H9 (cell line): ENCODE data around the gene IFT122. TPM values are rescaled to one million over a fixed set of nuclear protein-coding genes. Genes with fewer than 3 reads are reported as not detected.

Experiments
- DNase-seq: peaks from one replicate; pipeline ENCODE4 v3.0.0-alpha.2; 2017
- H2AFZ ChIP-seq: one replicate; pipeline ENCODE4 v1.6.1; 2013; ENCODE audit warnings: mild to moderate bottlenecking, low read length, control low read depth, moderate library complexity
- H2AK5ac ChIP-seq: 2 replicates; pipeline ENCODE4 v1.6.1; 2013; ENCODE audit warnings: low read length, control low read depth, mixed read lengths; ENCODE audit not compliant: insufficient read length
- H2BK120ac ChIP-seq: one replicate; pipeline ENCODE4 v1.6.1; 2013; ENCODE audit warnings: low read depth, mild to moderate bottlenecking, low read length, control low read depth, inconsistent platforms; ENCODE audit not compliant: poor library complexity, severe bottlenecking
- H2BK12ac ChIP-seq: 2 replicates; pipeline ENCODE4 v1.6.1; 2013; ENCODE audit warnings: low read length, control low read depth, mixed read lengths, low read depth; ENCODE audit not compliant: insufficient read length
- H2BK15ac ChIP-seq: 2 replicates; pipeline ENCODE4 v1.6.1; 2013; ENCODE audit warnings: low read depth, low read length, control low read depth
- H2BK20ac ChIP-seq: one replicate; pipeline ENCODE4 v1.6.1; 2013; ENCODE audit warnings: low read depth, mild to moderate bottlenecking, low read length, control low read depth, inconsistent platforms; ENCODE audit not compliant: poor library complexity, severe bottlenecking
- H2BK5ac ChIP-seq: 2 replicates; pipeline ENCODE4 v1.6.1; 2013; ENCODE audit warnings: low read length, control low read depth, mixed read lengths; ENCODE audit not compliant: insufficient read length
- H3K14ac ChIP-seq: 2 replicates; pipeline ENCODE4 v1.6.1; 2013; ENCODE audit warnings: low read length, control low read depth; ENCODE audit not compliant: insufficient read depth
- H3K18ac ChIP-seq: 2 replicates; pipeline ENCODE4 v1.6.1; 2013; ENCODE audit warnings: low read depth, mild to moderate bottlenecking, mixed read lengths, low read length, control low read depth; ENCODE audit not compliant: insufficient read length
- H3K23ac ChIP-seq: 2 replicates; pipeline ENCODE4 v1.6.1; 2013; ENCODE audit warnings: low read length, control low read depth, mixed read lengths, low read depth; ENCODE audit not compliant: insufficient read length
- H3K23me2 ChIP-seq: 2 replicates; pipeline ENCODE4 v1.6.1; 2013; ENCODE audit warnings: low read depth, mild to moderate bottlenecking, mixed read lengths, low read length, control low read depth; ENCODE audit not compliant: insufficient read length, poor library complexity, severe bottlenecking
- H3K27ac ChIP-seq: 2 replicates; pipeline ENCODE4 v1.5.1; 2013; ENCODE audit warnings: low read length, control low read depth, mixed read lengths, low read depth; ENCODE audit not compliant: insufficient read length
- H3K27me3 ChIP-seq: 2 replicates; pipeline ENCODE4 v1.6.1; 2013; ENCODE audit warnings: low read length, control low read depth, inconsistent platforms; ENCODE audit not compliant: insufficient read depth
- H3K4ac ChIP-seq: 2 replicates; pipeline ENCODE4 v1.6.1; 2013; ENCODE audit warnings: low read depth, mild to moderate bottlenecking, control low read depth, inconsistent platforms, low read length, moderate library complexity
- H3K4me1 ChIP-seq: 2 replicates; pipeline ENCODE4 v1.6.1; 2013; ENCODE audit warnings: low read length, control low read depth, inconsistent platforms; ENCODE audit not compliant: insufficient read depth
- H3K4me2 ChIP-seq: 2 replicates; pipeline ENCODE4 v1.6.1; 2013; ENCODE audit warnings: low read length, control low read depth, mixed read lengths; ENCODE audit not compliant: insufficient read length, insufficient read depth
- H3K56ac ChIP-seq: 2 replicates; pipeline ENCODE4 v1.6.1; 2013; ENCODE audit warnings: low read depth, mild to moderate bottlenecking, mixed read lengths, low read length, control low read depth; ENCODE audit not compliant: insufficient read length
- H3K79me1 ChIP-seq: 2 replicates; pipeline ENCODE4 v1.6.1; 2013; ENCODE audit warnings: low read depth, mild to moderate bottlenecking, moderate library complexity, low read length, control low read depth, inconsistent platforms; ENCODE audit not compliant: insufficient read depth, poor library complexity, severe bottlenecking
- H3K79me2 ChIP-seq: 2 replicates; pipeline ENCODE4 v1.6.1; 2013; ENCODE audit warnings: low read length, control low read depth, inconsistent platforms; ENCODE audit not compliant: insufficient read depth
- H3K9ac ChIP-seq: 2 replicates; pipeline ENCODE4 v1.6.1; 2013; ENCODE audit warnings: low read length, control low read depth, mixed read lengths; ENCODE audit not compliant: insufficient read length; ENCODE audit errors: extremely low read depth
- H3K9me3 ChIP-seq: one replicate; pipeline ENCODE4 v1.6.1; 2013; ENCODE audit warnings: low read depth, low read length, inconsistent platforms; ENCODE audit not compliant: control insufficient read depth
- H3T11ph ChIP-seq: one replicate; pipeline ENCODE4 v1.6.1; 2013; ENCODE audit warnings: mild to moderate bottlenecking, low read length, control low read depth, inconsistent platforms
- H4K20me1 ChIP-seq: one replicate; pipeline ENCODE4 v1.6.1; 2013; ENCODE audit not compliant: control insufficient read depth, insufficient read length, insufficient read depth
- H4K5ac ChIP-seq: 2 replicates; pipeline ENCODE4 v1.6.1; 2013; ENCODE audit warnings: low read depth, mild to moderate bottlenecking, mixed read lengths, low read length, control low read depth; ENCODE audit not compliant: insufficient read length
- H4K8ac ChIP-seq: replicated peaks from 2 replicates; pipeline ENCODE4 v1.6.1; 2013; ENCODE audit warnings: low read length, control low read depth, mixed read lengths, low read depth; ENCODE audit not compliant: insufficient read length
- H4K91ac ChIP-seq: 2 replicates; pipeline ENCODE4 v1.6.1; 2013; ENCODE audit warnings: low read depth, mild to moderate bottlenecking, moderate library complexity, mixed read lengths, low read length, control low read depth; ENCODE audit not compliant: insufficient read length
- H3K27ac Mint-ChIP-seq, 3 experiments: 2 replicates in 2 of 3; 3 replicates in 1 of 3; pipeline ENCODE4 v1.8.0; 2020 to 2021; ENCODE audit warnings: mixed read lengths in 3 of 3, mild to moderate bottlenecking in 1 of 3, moderate library complexity in 1 of 3
- H3K27me3 Mint-ChIP-seq: 2 replicates; pipeline ENCODE4 v1.8.0; 2021; ENCODE audit warnings: low read depth, mild to moderate bottlenecking, moderate library complexity, mixed read lengths
- H3K36me3 Mint-ChIP-seq, 3 experiments: 2 replicates in 2 of 3; 3 replicates in 1 of 3; pipeline ENCODE4 v1.8.0; 2020 to 2021; ENCODE audit warnings: low read depth in 3 of 3, mixed read lengths in 3 of 3; ENCODE audit not compliant: insufficient read depth in 1 of 3
- H3K4me1 Mint-ChIP-seq, 2 experiments: 2 replicates each; pipeline ENCODE4 v1.8.0; 2020; ENCODE audit warnings: mixed read lengths in 2 of 2
- H3K4me3 Mint-ChIP-seq, 2 experiments: 2 replicates in 1 of 2; 3 replicates in 1 of 2; pipeline ENCODE4 v1.8.0; 2020 to 2021; ENCODE audit warnings: mild to moderate bottlenecking in 2 of 2, mixed read lengths in 2 of 2, moderate library complexity in 1 of 2
- H3K9me3 Mint-ChIP-seq, 2 experiments: 2 replicates in 1 of 2; 3 replicates in 1 of 2; pipeline ENCODE4 v1.8.0; 2020; ENCODE audit warnings: mild to moderate bottlenecking in 2 of 2, mixed read lengths in 2 of 2, moderate library complexity in 1 of 2
- CTCF ChIP-seq: fragments of 200-600 bp; sonication (generic); conservative IDR thresholded peaks from 3 replicates; pipeline ENCODE4 v1.8.0; 2021; ENCODE audit warnings: antibody characterized with exemption, mild to moderate bottlenecking
- WGBS: extraction: QIAGEN DNeasy Blood & Tissue Kit; methylation state at CpG from one replicate; pipeline ENCODE4 v1.1.7; 2013; ENCODE audit warnings: missing lambda C conversion rate, low lambda C conversion rate, mixed read lengths; ENCODE audit not compliant: insufficient read length; ENCODE audit errors: extremely low coverage; 5-methylcytosine and 5-hydroxymethylcytosine counted together
- total RNA-seq: library from RNA; stranded (reverse); gene quantifications from 2 replicates; pipeline ENCODE4 v1.2.1, GENCODE V29; 2021

Gene IFT122
- total RNA-seq, 1 experiment from 2014 or later, result 19.3 TPM

GRCh38 chr3:129534428-129535027 lies 94.5 kb downstream of the IFT122 start:
- no peak overlapping the region for H3K4me3 Mint-ChIP-seq

More at GRCh38 chr3:129534428-129535027, 94.5 kb downstream of the IFT122 start:
- no peak overlapping the region for H2AK5ac ChIP-seq
- H2BK20ac ChIP-seq, result no peak overlapping the region
- H4K91ac ChIP-seq, result no peak overlapping the region
- no peaks in the 10 kb centered on the region for H4K20me1 ChIP-seq
- no peak overlapping the region for H4K5ac ChIP-seq
- H3K27me3 Mint-ChIP-seq, result peaks cover 11% of the 10 kb centered on the region
- no peak overlapping the region for H2BK120ac ChIP-seq
- no peak overlapping the region for H2BK5ac ChIP-seq
- no peaks in the 10 kb centered on the region for H3K79me2 ChIP-seq
- no peak overlapping the region for H2AFZ ChIP-seq
- H3K14ac ChIP-seq, result no peak overlapping the region
- H3K4me2 ChIP-seq, result no peak overlapping the region
- whole genome bisulfite sequencing, result no CpG with 5 or more reads among the region's 4 CpGs
- H3K18ac ChIP-seq, result no peak overlapping the region
- no peaks in the 10 kb centered on the region for H3K23me2 ChIP-seq
- H2BK15ac ChIP-seq, result no peak overlapping the region
- H3K27me3 ChIP-seq, result no peaks in the 10 kb centered on the region
- H3K56ac ChIP-seq, result no peak overlapping the region
- H3K27ac ChIP-seq, result no peak overlapping the region
- H3K9me3 ChIP-seq, result no peaks in the 10 kb centered on the region
- H4K8ac ChIP-seq, result no peak overlapping the region
- H3T11ph ChIP-seq, result no peak overlapping the region
- no peaks in the 10 kb centered on the region for H3K9me3 Mint-ChIP-seq
- H3K36me3 Mint-ChIP-seq, result no peaks in the 10 kb centered on the region; a peak in 1 of 7 replicates
- H3K23ac ChIP-seq, result no peak overlapping the region
- H3K4ac ChIP-seq, result no peak overlapping the region
- H3K4me1 Mint-ChIP-seq, result peaks cover 46 to 54% of the 10 kb centered on the region in 2 experiments
- H3K9ac ChIP-seq, result no peak overlapping the region
- peaks cover 15% of the 10 kb centered on the region; the same call in 1 of the 2 replicates for H3K4me1 ChIP-seq
- no peak for TF ChIP-seq CTCF
- no peak overlapping the region for H3K27ac Mint-ChIP-seq
- no peak for DNase-seq
- no peaks in the 10 kb centered on the region for H3K79me1 ChIP-seq
- no peak overlapping the region for H2BK12ac ChIP-seq
